Measurements from ENCODE around the gene PREX1.

The PREX1 gene

GRCh38 chr20:48681873-48682426 is 145.8 kb downstream of the PREX1 start:
- H3K4me3 ChIP-seq (ENCODE audit: severe bottlenecking): no peak overlapping the region
- peaks cover 16% of the 10 kb centered on the region for H3K4me1 ChIP-seq (ENCODE audit: insufficient read depth, poor library complexity, severe bottlenecking)
- H3K27ac ChIP-seq (ENCODE audit: poor library complexity, severe bottlenecking): no peak overlapping the region
- DNase-seq (ENCODE audit: low spot score) (no peak), ATAC-seq (ENCODE audit: low read depth) (no peak)
- no peaks in the 10 kb centered on the region for H3K9me3 ChIP-seq (ENCODE audit: severe bottlenecking)
- H3K27me3 ChIP-seq (ENCODE audit: insufficient read depth, poor library complexity, severe bottlenecking): no peaks in the 10 kb centered on the region
- no peaks in the 10 kb centered on the region for H3K36me3 ChIP-seq (ENCODE audit: low read depth)
- TF ChIP-seq, protein P1, sequence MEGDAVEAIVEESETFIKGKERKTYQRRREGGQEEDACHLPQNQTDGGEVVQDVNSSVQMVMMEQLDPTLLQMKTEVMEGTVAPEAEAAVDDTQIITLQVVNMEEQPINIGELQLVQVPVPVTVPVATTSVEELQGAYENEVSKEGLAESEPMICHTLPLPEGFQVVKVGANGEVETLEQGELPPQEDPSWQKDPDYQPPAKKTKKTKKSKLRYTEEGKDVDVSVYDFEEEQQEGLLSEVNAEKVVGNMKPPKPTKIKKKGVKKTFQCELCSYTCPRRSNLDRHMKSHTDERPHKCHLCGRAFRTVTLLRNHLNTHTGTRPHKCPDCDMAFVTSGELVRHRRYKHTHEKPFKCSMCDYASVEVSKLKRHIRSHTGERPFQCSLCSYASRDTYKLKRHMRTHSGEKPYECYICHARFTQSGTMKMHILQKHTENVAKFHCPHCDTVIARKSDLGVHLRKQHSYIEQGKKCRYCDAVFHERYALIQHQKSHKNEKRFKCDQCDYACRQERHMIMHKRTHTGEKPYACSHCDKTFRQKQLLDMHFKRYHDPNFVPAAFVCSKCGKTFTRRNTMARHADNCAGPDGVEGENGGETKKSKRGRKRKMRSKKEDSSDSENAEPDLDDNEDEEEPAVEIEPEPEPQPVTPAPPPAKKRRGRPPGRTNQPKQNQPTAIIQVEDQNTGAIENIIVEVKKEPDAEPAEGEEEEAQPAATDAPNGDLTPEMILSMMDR (IDR thresholded peaks at IDR 0.05; ENCODE audit: poor library complexity, severe bottlenecking): no peak

- Histone ChIP-seq H3K4me3 (ENCODE audit: severe bottlenecking) (no peak overlapping the region), H3K4me1 (ENCODE audit: insufficient read depth, poor library complexity, severe bottlenecking) (peaks cover 12% of the 10 kb centered on the region), H3K27me3 (ENCODE audit: insufficient read depth, poor library complexity, severe bottlenecking) (no peaks in the 10 kb centered on the region), H3K9me3 (ENCODE audit: severe bottlenecking) (no peaks in the 10 kb centered on the region), H3K36me3 (ENCODE audit: low read depth) (no peaks in the 10 kb centered on the region), H3K27ac (ENCODE audit: poor library complexity, severe bottlenecking) (no peak overlapping the region)
- ATAC-seq (ENCODE audit: low read depth): no peak
- DNase-seq (ENCODE audit: low spot score): no peak
- TF ChIP-seq, protein P1 (IDR thresholded peaks at IDR 0.05; ENCODE audit: poor library complexity, severe bottlenecking): no peak
Observed at GRCh38 chr20:48681201-48681872, 146.5 kb downstream of the PREX1 start.

- no peak for DNase-seq (ENCODE audit: low spot score)
- ATAC-seq (ENCODE audit: low read depth): no peak
Observed at GRCh38 chr20:48680650-48681049, 147.1 kb downstream of the PREX1 start.

GRCh38 chr20:48679599-48679998 is 148.2 kb downstream of the PREX1 start:
- no peaks in the 10 kb centered on the region for H3K27me3 ChIP-seq (ENCODE audit: insufficient read depth, poor library complexity, severe bottlenecking)
- no peak for ATAC-seq (ENCODE audit: low read depth)
- peaks cover 9% of the 10 kb centered on the region for H3K4me1 ChIP-seq (ENCODE audit: insufficient read depth, poor library complexity, severe bottlenecking)
- TF ChIP-seq, protein P1 (IDR thresholded peaks at IDR 0.05; ENCODE audit: poor library complexity, severe bottlenecking): no peak
- DNase-seq (ENCODE audit: low spot score): no peak
- H3K27ac ChIP-seq (ENCODE audit: poor library complexity, severe bottlenecking): no peak overlapping the region
- H3K4me3 ChIP-seq (ENCODE audit: severe bottlenecking): no peak overlapping the region
- H3K9me3 ChIP-seq (ENCODE audit: severe bottlenecking): no peaks in the 10 kb centered on the region
- no peaks in the 10 kb centered on the region for H3K36me3 ChIP-seq (ENCODE audit: low read depth)

More at GRCh38 chr20:48680650-48681049, 147.1 kb downstream of the PREX1 start:
- Histone ChIP-seq H3K27me3 (ENCODE audit: insufficient read depth, poor library complexity, severe bottlenecking) (no peaks in the 10 kb centered on the region), H3K27ac (ENCODE audit: poor library complexity, severe bottlenecking) (no peak overlapping the region), H3K9me3 (ENCODE audit: severe bottlenecking) (no peaks in the 10 kb centered on the region), H3K4me3 (ENCODE audit: severe bottlenecking) (no peak overlapping the region), H3K4me1 (ENCODE audit: insufficient read depth, poor library complexity, severe bottlenecking) (peaks cover 9% of the 10 kb centered on the region), H3K36me3 (ENCODE audit: low read depth) (no peaks in the 10 kb centered on the region)
- TF ChIP-seq, protein P1 (IDR thresholded peaks at IDR 0.05; ENCODE audit: poor library complexity, severe bottlenecking): no peak

- Histone ChIP-seq H3K4me3 (ENCODE audit: severe bottlenecking) (no peak overlapping the region), H3K9me3 (ENCODE audit: severe bottlenecking) (no peaks in the 10 kb centered on the region), H3K27me3 (ENCODE audit: insufficient read depth, poor library complexity, severe bottlenecking) (no peaks in the 10 kb centered on the region), H3K4me1 (ENCODE audit: insufficient read depth, poor library complexity, severe bottlenecking) (peaks cover 9% of the 10 kb centered on the region), H3K36me3 (ENCODE audit: low read depth) (no peaks in the 10 kb centered on the region), H3K27ac (ENCODE audit: poor library complexity, severe bottlenecking) (no peak overlapping the region)
- ATAC-seq (ENCODE audit: low read depth) (no peak), DNase-seq (ENCODE audit: low spot score) (no peak)
- TF ChIP-seq, protein P1 (IDR thresholded peaks at IDR 0.05; ENCODE audit: poor library complexity, severe bottlenecking): no peak
Observed at GRCh38 chr20:48679011-48679410, 148.8 kb downstream of the PREX1 start.
